Adrenal gland (tissue), 12 donors: ENCODE results near the gene TPCN1. TPM values are rescaled to one million over a fixed set of nuclear protein-coding genes. Genes with fewer than 3 reads are reported as not detected.
A peak's percentile ranks its signal among the peaks of the same experiment; 100 is the strongest.

Source experiments
- DNase-seq, 7 donors: peaks; one replicate each; pipeline ENCODE4 v3.0.0-alpha.2; 2019 to 2020
- H3K27ac ChIP-seq, 5 donors: fragments of 200-600 bp; sonication (generic) in 4 of 5; 1 replicate in 3 of 5; 2 replicates in 2 of 5; pipeline versions ENCODE4 v1.5.1 to v1.8.0; 2016 to 2020; ENCODE audit warnings: mild to moderate bottlenecking in 1 of 5
- H3K27me3 ChIP-seq: fragments of 200-600 bp; 2 replicates; pipeline ENCODE4 v1.8.0; 2021
- H3K36me3 ChIP-seq, 2 donors: fragments of 200-600 bp; replicated peaks in 1 of 2; 1 replicate in 1 of 2; 2 replicates in 1 of 2; pipeline versions ENCODE4 v1.5.1 to v1.8.0; 2018 to 2022
- H3K4me1 ChIP-seq, 2 donors: fragments of 200-600 bp; replicated peaks in 1 of 2; 1 replicate in 1 of 2; 2 replicates in 1 of 2; pipeline versions ENCODE4 v1.5.1 to v1.8.0; 2018 to 2021
- H3K4me3 ChIP-seq, 4 donors: fragments of 200-600 bp; sonication (generic) in 3 of 4; one replicate each; pipeline ENCODE4 v1.5.1; 2016 to 2018
- H3K9me3 ChIP-seq, 3 donors: fragments of 200-600 bp; sonication (generic) in 1 of 3; replicated peaks in 1 of 3; 1 replicate in 2 of 3; 2 replicates in 1 of 3; pipeline versions ENCODE4 v1.5.1 to v1.8.0; 2016 to 2021
- POLR2A ChIP-seq, 2 donors: fragments of 450-650 bp; IDR thresholded peaks; one replicate each; pipeline ENCODE4 v1.6.1; 2017; ENCODE audit warnings: antibody characterized with exemption in 2 of 2, mild to moderate bottlenecking in 2 of 2, moderate library complexity in 1 of 2
- WGBS, 4 donors: extraction: QIAGEN DNeasy Blood & Tissue Kit in 2 of 4; methylation state at CpG; one replicate each; pipeline versions ENCODE4 v1.1.5 to v1.1.7; 2013 to 2017; 5-methylcytosine and 5-hydroxymethylcytosine counted together
- intact Hi-C, 2 donors: fragments of 100-400 bp; cut with DNase I; formaldehyde crosslinking; loops; one replicate each; pipeline versions ENCODE4 v1.14.1 to v1.15.0; 2022 to 2023
- polyA plus RNA-seq, 3 donors: library from polyadenylated mRNA; stranded (reverse); fragments of 200-250 nt in 2 of 3; fragments of 350-450 nt in 1 of 3; fragmentation: Illumina TruSeq in 1 of 3; extraction: RNeasy Lipid Tissue Mini Kit (QIAGEN cat#74804) in 1 of 3; gene quantifications; one replicate each; pipeline ENCODE4 v1.2.3, GENCODE V29; 2013 to 2014
- total RNA-seq, 9 donors: library from RNA; depleted of rRNA in 4 of 9; stranded (reverse); fragments of >200 nt in 4 of 9; fragments of 120-200 nt in 1 of 9; fragmentation: NEBNext Ultra II Directional in 1 of 9; extraction: Animal tissue kit (Norgen Biotek cat#: 25700) in 1 of 9; gene quantifications; one replicate each; pipeline versions ENCODE4 v1.1.0 to v1.2.4, GENCODE V29; 2013 to 2023
- TF ChIP-seq, protein P1 (sequence below), 6 experiments: fragments of 450-650 bp in 4 of 6; fragments of 200-600 bp in 2 of 6; sonication (generic) in 1 of 6; IDR thresholded peaks; 1 replicate in 5 of 6; 2 replicates in 1 of 6; pipeline versions ENCODE4 v1.5.1 to v1.8.0; 2016 to 2021; ENCODE audit warnings: antibody characterized with exemption in 6 of 6, mild to moderate bottlenecking in 2 of 6, moderate library complexity in 1 of 6
- donor health status: healthy with polysubstance abuse.
- donor health status: Bipolar disorder and iron deficiency.
- donor health status: DM: yes; HTN: yes; CAD: no.
- donor health status: DM: no; HTN: no; CAD: no.
- donor health status: DM: no; HTN: no; CAD: no.
- donor health status: DM: yes; HTN: yes; CAD: no.

The TPCN1 gene
- total and polyA plus RNA-seq, 12 donors = 21.2 to 198 (median 80.9) TPM

DNA sequence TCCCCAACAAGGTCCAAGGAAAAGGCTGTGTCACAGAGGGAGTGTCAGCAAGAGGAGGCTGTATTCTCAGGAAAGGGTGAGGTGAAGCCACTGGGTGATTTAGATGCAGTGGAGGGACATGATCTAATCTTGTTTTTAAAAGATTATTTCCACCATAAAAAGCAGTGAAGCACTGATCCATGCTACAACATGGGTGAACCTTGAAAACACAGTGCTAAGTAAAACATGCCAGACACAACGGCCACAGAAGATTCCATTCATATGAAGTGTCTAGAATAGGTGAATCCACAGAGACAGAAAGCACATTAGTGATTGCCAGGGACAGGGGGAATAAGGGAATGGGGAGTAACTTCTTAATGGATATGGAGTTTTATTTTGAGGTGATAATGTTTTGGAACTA lies 23.0 kb upstream of the TPCN1 start:
- Histone ChIP-seq H3K4me3 (no peak overlapping the region), H3K9me3 (no peaks in the 10 kb centered on the region), H3K27ac (no peak overlapping the region), H3K4me1 (peaks cover 12 to 29% of the 10 kb centered on the region in 2 donors), H3K27me3 (no peaks in the 10 kb centered on the region), H3K36me3 (no peaks in the 10 kb centered on the region)
- 55 to 63% (median 58%) methylated on average over 1 of the region's 1 CpG for WGBS, 4 donors
- intact Hi-C loops = loop anchor here in 1 of 2 donors (10.0 kb wide), 1 partner anchor 97 kb away; no protein-coding TSS in a partner anchor
- TF ChIP-seq POLR2A (IDR thresholded peaks at IDR 0.05) = no peak
- TF ChIP-seq, protein P1, sequence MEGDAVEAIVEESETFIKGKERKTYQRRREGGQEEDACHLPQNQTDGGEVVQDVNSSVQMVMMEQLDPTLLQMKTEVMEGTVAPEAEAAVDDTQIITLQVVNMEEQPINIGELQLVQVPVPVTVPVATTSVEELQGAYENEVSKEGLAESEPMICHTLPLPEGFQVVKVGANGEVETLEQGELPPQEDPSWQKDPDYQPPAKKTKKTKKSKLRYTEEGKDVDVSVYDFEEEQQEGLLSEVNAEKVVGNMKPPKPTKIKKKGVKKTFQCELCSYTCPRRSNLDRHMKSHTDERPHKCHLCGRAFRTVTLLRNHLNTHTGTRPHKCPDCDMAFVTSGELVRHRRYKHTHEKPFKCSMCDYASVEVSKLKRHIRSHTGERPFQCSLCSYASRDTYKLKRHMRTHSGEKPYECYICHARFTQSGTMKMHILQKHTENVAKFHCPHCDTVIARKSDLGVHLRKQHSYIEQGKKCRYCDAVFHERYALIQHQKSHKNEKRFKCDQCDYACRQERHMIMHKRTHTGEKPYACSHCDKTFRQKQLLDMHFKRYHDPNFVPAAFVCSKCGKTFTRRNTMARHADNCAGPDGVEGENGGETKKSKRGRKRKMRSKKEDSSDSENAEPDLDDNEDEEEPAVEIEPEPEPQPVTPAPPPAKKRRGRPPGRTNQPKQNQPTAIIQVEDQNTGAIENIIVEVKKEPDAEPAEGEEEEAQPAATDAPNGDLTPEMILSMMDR (IDR thresholded peaks at IDR 0.05) = no peak
- DNase-seq = no peak

DNA sequence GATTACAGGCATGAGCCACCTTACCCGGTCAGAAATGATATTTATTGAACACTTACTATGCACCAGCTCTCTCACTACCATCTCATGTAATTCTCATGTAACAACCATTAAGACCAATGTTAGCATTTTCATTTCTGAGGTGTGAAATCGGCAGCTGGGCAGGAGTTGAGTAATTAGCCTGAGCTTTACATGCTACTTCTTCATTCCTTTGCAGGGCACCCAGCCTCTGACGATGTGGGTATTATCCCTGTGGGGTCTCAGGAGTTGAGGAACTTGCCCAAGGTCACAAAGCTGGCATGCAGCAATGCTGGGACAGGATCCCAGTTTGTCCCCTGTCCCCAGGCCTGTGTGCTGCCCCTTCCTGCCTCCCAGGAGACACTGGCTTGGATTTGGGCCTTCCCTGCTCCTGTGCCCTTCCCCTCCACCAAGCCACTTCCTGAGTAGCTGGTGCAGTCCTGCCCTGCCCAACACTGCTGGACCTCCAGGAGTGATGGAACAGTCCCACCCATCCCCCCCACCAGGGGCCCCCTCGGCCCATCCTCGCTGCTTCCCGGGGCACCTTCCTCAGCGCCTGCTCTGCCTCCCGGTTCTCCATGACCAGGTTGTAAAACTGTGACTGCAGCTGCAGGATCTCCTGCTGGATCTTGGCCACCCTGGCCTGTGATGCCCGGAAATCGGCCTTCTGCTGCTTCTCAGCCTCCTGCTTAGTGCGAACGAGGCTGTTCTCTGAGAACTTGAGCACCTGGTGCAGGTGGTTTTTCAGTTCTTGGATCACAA lies 21.1 kb upstream of the TPCN1 start:
- WGBS, 4 donors = 78 to 90% (median 84%) methylated on average over 3 to 12 of the region's 12 CpGs

DNA sequence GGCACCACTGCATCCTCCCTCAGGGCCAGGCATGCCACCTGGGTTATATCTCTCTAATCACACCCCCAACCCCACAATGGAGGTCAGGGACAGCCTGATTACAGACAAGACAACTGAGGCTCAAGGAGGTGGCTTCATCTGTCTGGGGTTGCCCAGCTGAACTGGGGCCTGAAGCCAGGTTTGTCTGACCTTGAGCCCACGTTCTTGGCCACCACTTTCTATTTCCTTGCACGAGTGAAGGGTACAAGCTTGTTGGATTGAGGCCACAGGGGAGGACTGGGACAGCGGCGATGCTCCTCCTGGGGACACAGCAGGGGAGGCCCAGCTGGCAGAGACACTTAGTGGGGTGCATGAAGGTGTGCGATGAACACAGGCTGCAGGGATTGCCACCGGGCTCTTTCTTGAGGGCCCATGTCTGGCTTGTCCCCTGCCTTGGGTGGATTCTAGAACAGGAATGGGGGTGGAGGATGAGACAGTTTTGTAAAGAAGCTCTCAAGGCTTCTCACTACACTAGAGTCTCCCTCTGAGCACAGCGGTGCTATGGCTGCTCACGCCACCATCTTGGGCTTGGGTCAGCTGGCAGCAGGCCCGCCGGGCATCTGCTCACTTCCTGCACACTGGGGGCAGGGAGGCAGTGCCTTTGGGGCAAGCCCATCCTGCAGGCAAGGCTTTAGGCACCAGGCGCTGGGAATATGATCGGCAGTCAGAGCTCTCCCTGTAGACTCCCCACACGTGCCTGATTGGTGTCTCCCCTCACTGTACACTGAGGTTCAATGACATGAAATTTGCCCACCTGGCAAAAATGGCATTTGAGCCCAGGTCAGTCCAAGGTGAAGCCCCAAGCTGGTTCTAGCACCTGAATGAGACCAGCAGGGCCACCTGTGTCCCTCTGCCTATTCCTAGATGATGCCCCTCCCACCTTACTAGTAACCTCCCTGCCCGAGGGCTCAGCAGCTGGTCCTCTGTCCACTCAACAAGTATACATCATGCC lies 19.8 kb upstream of the TPCN1 start:
- intact Hi-C loops = loop anchor here in 1 of 2 donors (10.0 kb wide), 1 partner anchor 93 kb away; no protein-coding TSS in a partner anchor
- no peak for TF ChIP-seq POLR2A (IDR thresholded peaks at IDR 0.05)
- TF ChIP-seq, protein P1 (IDR thresholded peaks at IDR 0.05) = no peak
- Histone ChIP-seq H3K36me3 (no peaks in the 10 kb centered on the region), H3K4me3 (no peak overlapping the region), H3K27me3 (no peaks in the 10 kb centered on the region), H3K9me3 (no peaks in the 10 kb centered on the region), H3K27ac (no peak overlapping the region), H3K4me1 (peaks cover 19 to 22% of the 10 kb centered on the region in 2 donors)
- DNase-seq = peak in 4 of 7 donors; percentile 45 to 55 (median 48)
- 54 to 80% (median 74%) methylated on average over 6 to 14 of the region's 14 CpGs for WGBS, 4 donors

More for the DNA sequence above, 21.1 kb upstream of the TPCN1 start:
- Histone ChIP-seq H3K4me1 (peaks cover 19 to 24% of the 10 kb centered on the region in 2 donors), H3K9me3 (no peaks in the 10 kb centered on the region), H3K27me3 (no peaks in the 10 kb centered on the region), H3K4me3 (no peak overlapping the region), H3K36me3 (no peaks in the 10 kb centered on the region), H3K27ac (no peak overlapping the region)
- no peak for DNase-seq
- intact Hi-C loops = loop anchor here in 1 of 2 donors (10.0 kb wide), 1 partner anchor 95 kb away; no protein-coding TSS in a partner anchor
- TF ChIP-seq, protein P1 (IDR thresholded peaks at IDR 0.05) = no peak
- TF ChIP-seq POLR2A (IDR thresholded peaks at IDR 0.05) = no peak
